Inflammatory macrophage treated with lipopolysaccharide for 4 hours (primary cell): Measurements from ENCODE around the gene GUSB.
"Not testable (repeated sequence)": the region's sequence is repeated elsewhere in the genome, so short reads cannot be mapped to it uniquely, and the experiment has no call there.

Experiments used
- DNase-seq: peaks from one replicate; pipeline ENCODE4 v3.0.0-alpha.2; 2020

GUSB gene

GRCh38 chr7:65981965-65982792, at the start of gene GUSB:
GUSB (minus strand) TSS chr7:65982213; CDS start chr7:65982183, 30 bp downstream.
- peak; percentile 89 for DNase-seq

DNA sequence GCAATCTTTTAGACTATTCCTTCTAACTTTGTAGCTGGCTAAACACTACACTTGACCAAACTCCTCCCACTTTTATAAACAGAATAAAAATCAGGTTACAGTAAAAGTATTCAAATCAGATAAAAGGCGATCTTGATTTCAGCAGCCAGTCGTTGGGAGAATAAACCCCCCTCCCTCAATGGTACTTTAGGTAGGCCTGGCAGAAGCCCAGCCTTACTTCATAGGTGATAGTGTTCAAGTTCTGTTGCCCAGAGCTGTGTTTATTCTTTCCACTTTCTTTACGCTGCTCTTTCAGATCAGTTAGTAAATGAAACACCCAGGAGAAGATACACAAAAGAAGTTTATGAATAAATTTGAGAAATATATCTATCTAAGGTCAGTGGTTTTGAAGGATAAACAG, 46.3 kb upstream of the GUSB start:
- DNase-seq = not testable (repeated sequence)

GRCh38 chr7:66016131-66016461, 34.1 kb upstream of the GUSB start:
- no peak for DNase-seq

GRCh38 chr7:66015440-66016130, 33.6 kb upstream of the GUSB start:
- no peak for DNase-seq

DNA sequence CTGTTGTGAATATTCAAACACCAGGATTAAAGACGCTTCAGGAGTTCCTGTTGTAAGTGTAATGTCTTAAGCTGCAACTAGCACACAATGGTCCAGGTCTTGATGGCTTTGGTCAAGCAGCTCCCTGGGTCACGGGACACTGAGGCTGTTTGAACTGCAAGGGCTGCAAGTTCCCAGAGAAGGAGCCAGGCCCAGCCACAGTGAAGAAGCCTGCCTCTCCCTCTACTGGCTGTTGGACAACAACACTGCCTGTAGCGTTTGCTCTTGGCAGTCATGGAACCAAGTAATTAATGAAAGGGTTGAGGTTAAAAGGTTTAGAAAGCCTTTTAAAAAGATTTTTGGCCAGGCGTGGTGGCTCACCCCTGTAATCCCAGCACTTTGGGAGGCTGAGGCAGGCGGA, 31.9 kb upstream of the GUSB start:
- peak; percentile 13 for DNase-seq

GRCh38 chr7:66007232-66007631, 25.2 kb upstream of the GUSB start:
- no peak for DNase-seq

GRCh38 chr7:66005115-66005671, 23.2 kb upstream of the GUSB start:
- DNase-seq = not testable (repeated sequence)

- DNase-seq = not testable (repeated sequence)
Observed at GRCh38 chr7:66000823-66001417, 18.9 kb upstream of the GUSB start.

GRCh38 chr7:65994984-65995383, 13.0 kb upstream of the GUSB start:
- DNase-seq = not testable (repeated sequence)

DNA sequence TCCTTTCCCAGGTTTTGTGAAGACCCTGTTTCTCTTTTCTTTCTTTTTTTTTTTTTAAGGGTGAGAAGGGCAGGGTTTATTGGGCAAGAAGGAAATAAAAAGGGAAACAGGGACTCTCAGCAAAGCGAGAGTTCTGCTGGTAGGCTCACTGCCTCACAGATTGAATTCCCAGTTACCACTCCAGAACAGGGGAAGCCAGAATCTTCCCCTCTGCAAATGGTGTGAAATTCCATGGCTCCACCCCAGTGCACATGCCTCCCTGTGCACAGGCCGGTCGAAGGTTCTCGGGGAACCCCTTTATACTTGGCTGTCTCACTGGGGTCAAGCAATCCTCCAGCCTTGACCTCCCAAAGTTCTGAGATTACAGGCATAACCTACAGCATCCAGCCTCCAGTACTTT, 10.5 kb upstream of the GUSB start:
- no peak for DNase-seq

GRCh38 chr7:65991829-65992228, 9.8 kb upstream of the GUSB start:
- DNase-seq = not testable (repeated sequence)

DNA sequence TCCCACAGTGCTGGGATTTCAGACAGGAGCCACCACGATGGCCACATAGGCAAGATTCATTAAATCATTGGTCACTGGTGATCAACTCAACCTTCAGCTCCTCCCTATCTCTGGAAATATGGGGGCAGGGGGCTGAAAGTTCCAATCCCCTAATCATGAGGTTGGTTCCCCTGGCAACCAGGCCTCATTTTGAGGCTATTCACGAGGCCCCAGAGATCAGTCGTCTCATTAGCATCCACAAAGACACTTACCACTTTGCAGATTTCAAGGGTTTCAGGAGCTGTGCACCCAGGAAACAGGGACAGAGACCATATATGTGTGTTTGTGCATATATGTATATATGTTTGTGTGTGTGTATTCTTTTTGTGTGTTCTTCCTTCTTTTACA, 7.7 kb upstream of the GUSB start:
- no peak for DNase-seq

GRCh38 chr7:65988503-65988902, 6.5 kb upstream of the GUSB start:
- not testable (repeated sequence) for DNase-seq

GRCh38 chr7:65988084-65988483, 6.1 kb upstream of the GUSB start:
- DNase-seq = no peak

- DNase-seq = no peak
Observed at GRCh38 chr7:65983965-65984658, 2.1 kb upstream of the GUSB start.

DNA sequence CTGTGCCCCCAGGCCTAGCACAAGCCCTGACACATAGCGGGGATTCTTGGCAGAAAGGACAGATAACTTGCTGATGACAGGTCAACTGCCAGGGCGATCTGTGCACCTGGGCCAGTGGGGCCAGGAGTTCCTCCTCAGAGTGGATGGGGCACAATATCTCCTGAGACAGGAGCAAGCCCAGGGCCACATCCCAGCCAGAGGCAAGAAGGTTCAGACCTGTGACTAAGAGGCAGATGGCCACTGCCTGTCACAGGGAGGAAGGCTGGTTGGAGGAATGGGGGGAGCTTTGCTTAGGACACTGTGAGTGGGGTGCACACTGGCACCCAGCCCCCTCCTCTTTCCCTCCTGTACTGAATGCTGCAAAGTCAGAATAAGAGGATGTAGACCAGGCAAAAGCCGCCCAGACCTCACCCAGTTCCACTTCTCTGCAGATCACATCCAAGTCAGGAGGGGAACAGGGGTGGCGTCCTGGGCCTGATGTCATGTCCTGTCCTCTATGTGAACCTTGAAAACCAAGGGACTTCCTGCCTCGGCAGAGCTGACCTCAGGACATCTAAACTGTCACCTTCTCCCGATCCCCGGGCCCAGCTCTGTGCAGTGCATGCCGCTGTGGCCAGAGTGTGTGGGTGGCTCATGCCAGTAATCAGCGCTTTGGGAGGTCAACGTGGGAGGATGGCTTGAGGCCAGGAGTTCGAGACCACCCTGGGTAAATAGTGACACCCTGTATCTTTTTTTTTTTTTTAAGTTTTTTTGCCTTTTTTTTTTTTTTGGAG, 1.3 kb downstream of the GUSB start:
- DNase-seq = peak; percentile 96

DNA sequence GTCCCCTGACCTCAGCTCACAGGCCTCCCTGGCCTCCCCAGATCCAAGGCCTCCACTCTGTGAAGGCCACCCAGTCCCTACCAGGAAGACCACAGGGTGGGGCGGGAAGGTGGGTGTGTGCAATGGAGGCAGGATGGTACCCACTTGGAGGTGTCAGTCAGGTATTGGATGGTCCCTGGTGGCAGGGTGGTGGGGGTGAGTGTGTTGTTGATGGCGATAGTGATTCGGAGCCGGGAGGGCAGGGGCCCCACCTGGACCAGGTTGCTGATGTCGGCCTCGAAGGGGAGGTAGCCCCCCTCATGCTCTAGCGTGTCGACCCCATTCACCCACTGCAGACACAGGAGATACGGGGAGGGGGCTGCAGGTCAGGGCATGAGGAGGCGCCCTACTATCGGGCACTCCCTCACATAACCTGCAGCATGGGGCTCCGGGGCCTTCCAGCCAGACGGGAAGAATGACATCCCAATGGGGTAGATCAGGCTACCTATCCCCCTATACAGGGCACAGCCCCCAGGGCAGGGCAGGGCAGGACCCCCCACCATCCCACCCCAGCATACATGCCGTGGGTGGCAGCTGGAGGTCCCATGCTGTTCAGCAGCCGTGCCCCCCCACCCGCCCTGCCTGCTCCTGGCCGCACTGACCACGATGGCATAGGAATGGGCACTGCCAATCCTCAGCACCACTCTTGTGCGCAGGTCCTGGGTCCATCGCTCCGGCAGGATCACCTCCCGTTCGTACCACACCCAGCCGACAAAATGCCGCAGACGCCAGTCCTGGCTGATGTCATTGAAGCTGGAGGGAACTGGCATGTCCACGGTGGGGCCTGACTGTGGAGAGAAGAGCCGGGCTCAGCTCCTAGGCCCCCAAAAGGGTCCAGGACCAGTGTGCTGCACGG, 2.2 kb downstream of the GUSB start:
- DNase-seq = no peak

- peak; percentile 76 for DNase-seq
Observed at GRCh38 chr7:65978891-65979582, 3.0 kb downstream of the GUSB start.

DNA sequence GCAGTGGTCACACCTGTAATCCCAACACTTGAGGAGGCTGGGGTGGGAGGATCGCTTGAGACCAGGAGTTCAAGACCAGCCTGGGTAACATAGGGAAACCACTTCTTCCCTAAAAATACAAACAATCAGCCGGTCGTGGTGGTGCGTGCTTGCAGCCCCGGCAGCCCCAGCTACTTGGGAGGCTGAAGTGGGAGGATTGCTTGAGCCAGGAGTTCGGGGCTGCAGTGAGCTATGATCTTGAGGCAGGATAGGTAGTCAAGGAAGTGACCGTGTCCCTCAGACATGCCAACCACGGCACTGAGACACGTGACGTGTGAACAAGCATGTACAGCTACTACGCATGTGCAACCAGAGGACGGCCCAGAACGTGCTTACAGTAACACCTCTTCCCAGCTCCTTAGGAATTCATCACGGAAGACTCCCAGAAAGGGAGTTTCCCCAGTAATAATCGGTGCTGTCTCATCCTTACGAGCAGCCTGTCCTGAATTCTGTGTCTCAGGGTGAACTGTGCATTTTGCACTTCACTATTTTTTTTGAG, 5.3 kb downstream of the GUSB start:
- no peak for DNase-seq

GRCh38 chr7:65975814-65976445, 6.1 kb downstream of the GUSB start:
- no peak for DNase-seq
